Glomerular endothelial cell (primary cell): ENCODE results near the gene ADGRD1. TPM values are rescaled to one million over a fixed set of nuclear protein-coding genes. Genes with fewer than 3 reads are reported as not detected.

Source experiments
- DNase-seq: peaks from one replicate; pipeline ENCODE4 v3.0.0-alpha.2; 2011; ENCODE audit warnings: low read depth, low spot score; ENCODE audit errors: extremely low read depth
- total RNA-seq: library from RNA; depleted of rRNA; stranded (reverse); fragments of >200 nt; gene quantifications from 2 replicates; pipeline ENCODE4 v1.2.3, GENCODE V29; 2015

ADGRD1 gene
- total RNA-seq, 1 donor from 2014 or later: not detected

DNA sequence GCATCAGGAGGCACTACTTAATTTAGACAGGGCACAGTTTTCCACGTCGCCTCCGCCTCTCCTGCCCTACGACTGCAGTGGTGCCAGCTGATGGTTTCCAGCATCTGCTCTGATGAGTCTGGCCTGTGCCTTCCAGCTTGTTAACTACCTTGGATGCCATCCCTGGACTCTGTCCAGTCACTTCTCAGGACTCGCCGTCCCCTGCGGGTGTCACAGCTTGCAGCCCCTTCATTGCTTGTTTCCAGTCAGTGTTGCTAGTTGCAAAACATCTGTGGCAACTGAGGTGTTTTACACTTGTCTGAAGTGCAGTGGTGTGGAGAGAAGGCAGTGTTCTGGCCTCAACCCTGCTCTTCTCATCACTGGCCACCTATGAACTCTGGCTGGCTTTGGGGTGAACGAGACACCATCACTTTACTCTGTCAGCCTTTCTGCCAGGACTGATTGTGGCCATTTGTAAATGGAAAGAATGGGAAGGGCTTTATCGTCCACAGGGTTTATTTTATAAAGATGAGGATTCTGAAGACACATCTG is 8.3 kb downstream of the ADGRD1 start:
- DNase-seq: no peak

DNA sequence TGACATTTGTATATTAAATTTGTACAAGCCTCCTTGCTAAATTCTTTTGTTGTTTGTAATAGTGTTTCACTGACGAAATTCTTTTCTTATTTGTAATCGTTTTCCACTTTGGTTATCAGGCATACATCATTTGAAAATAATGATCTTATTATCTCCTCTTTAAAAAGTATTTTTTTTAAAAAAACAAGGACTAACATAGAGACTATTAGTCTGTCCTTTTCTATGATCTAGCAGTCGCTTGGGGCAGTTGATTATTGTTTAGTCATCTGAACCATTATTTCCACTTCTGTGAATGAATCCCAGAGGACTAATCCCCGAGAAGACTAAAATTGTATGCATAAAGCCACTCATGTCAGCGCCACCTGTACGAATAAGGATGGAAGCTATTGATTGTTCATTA is 11.5 kb downstream of the ADGRD1 start:
- no peak for DNase-seq

DNA sequence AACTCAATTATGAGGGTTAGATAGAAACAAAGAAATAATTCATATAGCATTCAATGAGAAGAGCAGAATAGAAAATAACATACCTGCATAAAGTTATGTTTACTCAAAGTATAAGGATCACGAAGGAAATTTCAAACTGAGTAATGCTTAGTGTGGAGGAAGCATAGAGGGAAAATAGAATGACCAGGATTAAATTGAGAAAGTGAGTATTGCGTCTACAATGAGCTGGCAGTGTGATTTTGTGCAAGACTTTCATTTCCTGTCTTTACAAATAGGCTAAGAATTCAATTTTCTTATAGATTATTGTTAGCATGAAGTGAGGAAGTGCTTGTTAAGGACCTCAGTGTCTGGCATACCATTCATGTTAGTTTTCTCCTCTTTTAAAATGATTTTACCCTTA is 12.0 kb downstream of the ADGRD1 start:
- no peak for DNase-seq

DNA sequence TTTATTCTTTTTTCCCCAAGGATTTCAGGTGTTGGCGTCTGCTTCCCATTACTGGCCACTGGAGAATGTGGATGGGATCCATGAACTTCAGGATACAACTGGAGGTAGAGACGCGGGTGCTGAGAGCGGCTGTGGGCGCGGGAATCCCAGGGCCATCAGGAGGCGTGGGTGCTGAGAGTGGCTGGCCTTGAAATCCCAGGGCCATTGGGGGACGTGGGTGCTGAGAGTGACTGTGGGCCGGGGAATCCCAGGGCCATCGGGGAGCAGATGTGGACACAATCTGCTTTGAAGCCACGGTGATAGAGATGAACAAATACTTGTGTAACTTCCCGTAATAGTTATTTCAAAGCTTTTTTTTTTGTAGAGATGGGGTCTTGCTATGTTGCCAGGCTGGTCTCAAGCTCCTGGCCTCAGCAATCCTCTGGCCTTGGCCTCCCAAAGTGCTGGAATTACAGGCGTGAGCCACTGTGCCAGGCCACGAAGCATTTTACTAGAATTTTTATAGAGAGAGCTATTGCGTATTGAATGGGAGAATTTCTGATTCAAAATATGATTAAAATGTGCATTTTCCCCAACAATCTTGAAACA is 12.8 kb downstream of the ADGRD1 start:
- no peak for DNase-seq

DNA sequence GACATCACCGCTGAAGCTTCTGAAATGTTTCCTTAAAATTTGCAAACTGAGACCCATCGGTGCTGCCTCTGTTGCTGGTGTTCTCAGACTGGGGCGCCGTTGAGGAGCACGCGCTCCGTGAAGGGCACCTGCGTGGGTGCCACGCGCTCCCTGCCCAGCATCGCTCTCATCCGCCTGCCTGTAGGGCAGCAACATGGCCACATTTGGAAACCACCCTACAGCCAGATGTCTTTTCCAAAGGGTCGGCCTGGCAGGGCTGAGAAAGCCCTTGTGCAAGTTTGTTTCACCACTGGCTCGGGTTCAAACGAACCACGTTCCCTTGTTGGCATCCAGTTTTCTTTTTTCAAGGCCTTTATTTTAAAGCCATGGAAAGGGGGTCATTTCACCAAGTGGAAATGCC is 13.9 kb downstream of the ADGRD1 start:
- no peak for DNase-seq

DNA sequence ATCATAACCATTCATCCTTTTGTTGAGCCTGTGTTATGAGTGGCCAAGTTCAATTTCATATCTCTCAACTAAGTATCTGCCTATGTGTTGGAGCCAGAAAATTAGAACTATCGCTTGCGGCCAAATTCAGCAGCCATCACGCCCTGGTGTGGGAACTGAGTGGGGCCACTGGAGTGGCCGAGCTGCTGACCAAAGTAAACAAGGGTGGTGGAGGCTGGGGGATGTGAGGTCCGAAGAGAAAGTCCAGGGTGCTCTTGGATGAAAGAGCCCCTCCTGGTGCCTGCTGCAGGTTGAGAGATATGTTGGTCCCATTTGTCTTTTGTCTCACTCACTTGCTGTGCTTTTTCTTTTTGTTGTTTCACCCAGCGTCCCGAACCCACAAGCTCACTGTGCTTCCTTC is 14.9 kb downstream of the ADGRD1 start:
- no peak for DNase-seq

DNA sequence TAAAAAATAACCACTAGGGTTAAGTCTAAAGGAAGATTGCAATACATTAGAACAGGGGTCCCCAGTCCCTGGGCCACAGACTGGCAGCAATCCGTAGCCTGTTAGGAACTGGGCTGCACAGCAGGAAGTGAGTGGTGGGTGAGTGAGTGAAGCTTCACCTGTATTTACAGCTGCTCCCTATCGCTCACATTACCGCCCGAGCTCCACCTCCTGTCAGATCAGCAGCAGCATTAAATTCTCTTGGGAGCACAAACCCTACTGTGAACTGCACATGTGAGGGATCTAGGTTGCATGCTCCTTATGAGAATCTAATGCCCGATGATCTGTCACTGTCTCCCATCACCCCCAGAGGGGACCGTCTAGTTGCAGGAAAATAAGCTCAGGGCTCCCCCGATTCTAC is 15.5 kb downstream of the ADGRD1 start:
- no peak for DNase-seq

DNA sequence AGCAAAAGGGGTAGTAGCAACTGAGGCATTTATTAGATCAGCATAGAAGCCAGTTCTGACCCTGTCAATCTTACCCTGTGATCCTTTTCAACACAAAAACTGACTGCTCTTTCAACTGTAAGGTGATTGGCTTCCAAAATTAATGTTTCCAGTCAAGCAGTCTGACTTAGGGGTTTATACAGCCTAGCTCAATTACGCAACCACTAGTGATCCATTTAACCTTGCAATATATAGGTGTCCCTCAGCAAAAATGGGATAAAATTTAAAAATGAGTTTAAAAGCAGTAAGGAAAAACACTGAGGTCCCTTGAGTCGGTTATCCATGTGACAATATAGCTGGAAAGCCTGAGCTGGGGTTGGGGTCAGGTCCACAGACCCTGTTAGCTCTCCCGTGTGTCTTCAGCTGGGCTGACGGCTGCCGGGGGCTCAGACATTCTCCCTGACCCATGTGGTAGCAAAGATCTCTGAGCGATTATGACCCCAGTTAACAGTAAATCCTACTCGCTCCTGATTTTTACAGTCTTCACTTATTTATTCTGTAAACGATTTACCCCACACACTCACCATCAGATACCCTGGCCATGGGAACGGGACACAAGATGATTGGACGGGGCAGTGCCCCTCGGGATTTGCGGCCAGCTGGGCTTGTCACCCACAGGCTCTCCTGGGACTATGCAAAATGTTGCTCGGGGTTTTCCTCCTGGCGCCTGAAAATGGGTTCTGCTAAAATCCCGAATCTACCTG is 16.6 kb downstream of the ADGRD1 start:
- DNase-seq: no peak

DNA sequence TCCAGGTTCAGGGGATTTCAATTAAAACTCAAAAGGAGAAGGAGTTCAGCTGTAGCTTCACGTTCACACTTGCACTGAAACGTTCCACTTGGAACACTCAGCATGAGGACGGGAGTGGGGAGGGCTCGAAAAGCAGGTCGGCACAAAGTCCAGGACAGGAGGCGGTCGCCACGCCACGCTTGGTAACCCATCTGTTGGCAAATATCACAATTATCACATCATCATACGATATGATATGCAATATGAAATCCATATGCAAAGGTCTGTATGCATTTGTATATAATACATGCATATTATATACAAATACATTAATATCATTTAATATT is 17.2 kb downstream of the ADGRD1 start:
- DNase-seq: no peak

DNA sequence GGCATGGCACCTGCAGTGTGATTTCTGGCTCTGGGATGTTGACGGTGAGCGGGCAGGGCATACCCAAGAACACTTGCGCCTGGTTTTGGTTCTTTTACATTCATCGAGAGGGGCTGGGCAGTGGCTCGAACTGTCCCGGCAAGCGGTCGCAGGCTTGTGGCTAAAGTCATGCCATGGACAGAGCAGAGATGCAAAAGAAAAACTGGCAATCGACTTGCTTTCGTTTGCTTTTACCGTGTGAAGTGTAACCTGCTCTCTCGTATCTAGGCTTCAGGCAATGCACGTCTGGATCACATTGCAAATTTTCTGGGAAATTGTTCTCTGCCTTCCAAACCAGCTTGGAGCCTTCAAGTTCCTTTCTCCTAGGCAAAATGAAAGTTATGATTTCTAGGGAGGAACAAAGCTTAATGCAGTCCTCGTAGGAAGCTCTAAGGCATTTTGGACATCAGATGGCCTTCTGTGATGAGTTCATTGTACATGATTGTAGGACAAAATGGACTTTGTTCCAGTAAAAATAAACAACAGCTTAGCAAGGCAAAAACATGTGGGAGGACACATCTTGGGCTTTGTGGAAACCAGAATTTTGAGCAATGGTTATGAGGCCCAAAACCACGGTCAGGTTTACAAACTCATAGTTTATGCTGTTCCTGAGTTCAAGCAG is 18.3 kb downstream of the ADGRD1 start:
- no peak for DNase-seq

DNA sequence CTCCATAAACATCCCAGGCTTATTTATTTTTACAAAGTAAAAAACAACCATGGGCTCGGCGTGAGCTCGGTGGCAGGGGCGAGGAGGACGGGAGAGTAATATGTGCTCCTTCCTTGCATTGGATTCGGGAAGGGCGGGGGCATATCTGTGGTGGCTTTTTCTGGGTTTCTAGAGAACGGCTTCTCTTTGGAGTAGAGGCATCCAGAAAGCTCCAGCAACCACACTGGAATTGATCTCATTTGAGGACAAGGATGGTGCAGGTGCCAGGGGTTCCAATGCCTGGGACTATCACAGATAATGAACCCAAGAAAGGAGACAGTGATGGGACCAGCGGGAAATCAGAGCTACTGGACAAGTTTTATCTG is 18.9 kb downstream of the ADGRD1 start:
- DNase-seq: no peak

DNA sequence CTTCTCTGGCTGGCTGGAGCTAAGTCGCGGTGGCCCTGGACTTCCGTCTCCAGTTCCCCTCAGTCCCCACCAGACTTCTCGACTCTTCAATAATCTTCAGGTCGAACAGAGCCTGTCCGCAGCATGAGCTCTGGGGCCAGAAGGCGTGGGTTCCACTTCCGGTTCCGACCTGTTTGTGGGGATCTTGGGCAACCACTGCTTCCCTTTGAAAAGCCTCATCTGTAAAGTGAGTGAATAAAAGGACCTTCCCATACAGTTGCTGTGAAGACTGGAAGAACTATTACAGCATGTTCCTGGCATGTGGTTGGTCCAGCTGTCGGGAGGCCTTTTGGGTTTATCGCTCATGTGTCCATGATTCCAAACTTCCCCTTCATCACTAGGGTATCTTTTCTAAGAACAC is 19.4 kb downstream of the ADGRD1 start:
- no peak for DNase-seq

DNA sequence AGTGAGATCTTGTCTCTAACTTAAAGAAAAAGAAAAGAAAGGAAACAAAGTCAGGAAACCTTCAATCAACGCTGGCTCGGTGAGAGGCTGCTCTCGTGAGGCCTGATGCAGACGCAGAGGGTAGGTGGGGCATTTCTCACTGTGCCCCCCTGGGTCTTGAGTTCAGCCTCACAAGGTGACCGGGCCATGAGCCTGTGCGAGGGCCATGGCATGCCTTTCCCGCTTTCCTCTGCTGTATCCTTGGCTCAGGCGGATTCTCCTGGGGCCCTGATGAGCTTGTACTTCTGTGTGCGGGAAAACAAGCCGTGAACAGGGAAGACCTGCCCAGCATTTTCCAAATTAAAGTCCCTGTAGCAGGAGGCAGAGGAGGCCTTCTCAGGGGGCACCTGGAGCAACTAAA is 20.2 kb downstream of the ADGRD1 start:
- no peak for DNase-seq

DNA sequence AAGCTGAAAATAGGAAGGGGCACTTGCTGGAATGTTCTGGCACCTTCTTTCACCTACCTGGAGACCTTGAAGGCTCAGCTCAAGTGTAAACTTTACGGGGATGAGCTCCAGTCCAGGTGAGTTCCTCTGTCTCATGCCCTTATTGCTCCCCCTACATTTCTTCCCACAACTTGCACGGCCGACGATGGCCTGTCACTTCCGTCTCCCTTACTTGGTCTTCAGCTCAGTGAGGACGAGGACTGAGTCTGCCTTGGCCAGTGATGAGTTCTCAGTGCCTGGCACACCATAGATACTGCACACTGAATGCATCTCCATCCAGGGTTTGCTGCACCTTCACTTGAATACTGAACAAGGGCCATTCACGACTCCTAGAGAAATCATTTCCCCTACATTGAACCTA is 21.4 kb downstream of the ADGRD1 start:
- no peak for DNase-seq

DNA sequence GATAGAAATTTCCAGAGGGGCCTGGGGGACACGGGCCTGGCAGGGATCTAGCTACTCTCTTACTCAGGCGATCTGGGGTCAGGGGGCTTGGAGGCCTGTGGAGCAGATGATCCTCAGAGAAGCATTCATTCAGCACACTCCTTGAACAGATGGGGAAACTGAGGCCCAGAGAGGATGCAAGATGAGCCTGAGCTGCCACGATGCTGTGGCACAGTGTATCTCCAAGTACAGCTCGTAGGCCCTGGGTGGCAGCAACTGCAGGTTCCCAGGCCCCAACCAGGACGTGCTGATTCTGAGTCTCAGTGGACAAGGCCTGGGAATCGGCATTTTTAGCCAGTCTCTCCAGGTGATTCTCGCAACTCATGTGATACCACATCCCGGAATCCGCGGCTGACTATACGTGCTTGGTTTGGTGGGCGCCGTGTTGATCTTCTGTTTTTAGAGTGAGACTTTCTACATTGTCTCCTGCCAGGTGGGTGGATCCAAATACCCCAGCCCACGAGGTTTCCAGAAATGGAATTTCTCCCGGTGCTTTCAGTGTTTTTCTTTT is 22.5 kb downstream of the ADGRD1 start:
- no peak for DNase-seq

DNA sequence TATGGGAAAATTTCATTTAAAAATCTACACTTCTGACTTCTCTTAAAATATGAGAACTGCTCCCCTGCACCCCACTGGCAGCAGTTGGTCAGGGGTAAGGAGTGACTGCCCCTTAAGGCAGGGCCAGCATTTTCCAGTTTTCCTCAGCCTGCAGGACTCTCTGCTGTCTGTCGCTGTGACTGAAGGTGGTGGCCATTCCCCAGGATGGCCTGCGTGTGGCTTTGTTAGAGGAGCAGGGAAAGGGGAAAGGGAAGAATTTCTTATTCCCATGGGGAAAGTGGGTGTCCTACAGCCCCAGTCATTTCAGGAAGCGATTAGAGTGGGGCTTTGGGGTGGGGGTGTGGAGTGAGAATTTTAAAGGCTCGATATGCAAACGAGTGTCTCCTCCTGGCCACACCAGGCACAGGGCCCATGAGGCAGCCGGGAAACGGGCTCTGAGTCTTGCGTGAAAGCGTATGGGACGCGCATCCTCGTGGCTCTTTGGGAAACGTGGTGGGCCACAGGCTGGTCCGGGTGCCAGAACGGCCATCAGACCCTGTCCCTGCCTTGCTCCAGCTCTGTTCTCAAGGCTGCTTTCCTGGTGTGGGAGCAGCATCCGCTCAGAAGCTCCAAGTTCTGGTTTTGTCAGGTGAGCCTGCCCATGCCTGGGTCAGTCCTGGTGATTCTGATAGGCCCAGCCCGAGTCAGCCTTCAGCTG is 23.5 kb downstream of the ADGRD1 start:
- DNase-seq: no peak

DNA sequence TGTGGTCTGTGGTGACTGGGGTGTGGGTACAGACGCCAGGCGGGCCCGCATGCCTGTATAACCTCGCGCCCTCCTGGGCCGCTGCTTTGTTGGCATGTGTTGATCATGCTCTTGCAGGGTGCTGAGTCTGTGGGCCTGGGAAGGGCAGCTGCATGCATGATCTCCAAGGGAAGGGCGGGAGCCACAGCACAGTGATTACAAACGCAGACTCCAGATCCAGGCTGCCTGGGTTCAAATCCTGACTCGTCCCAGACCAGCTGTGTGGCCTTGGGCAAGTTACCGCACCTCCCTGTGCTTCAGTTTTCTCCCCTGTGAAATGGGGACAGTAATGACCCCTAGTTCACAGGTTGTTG is 24.0 kb downstream of the ADGRD1 start:
- DNase-seq: no peak

DNA sequence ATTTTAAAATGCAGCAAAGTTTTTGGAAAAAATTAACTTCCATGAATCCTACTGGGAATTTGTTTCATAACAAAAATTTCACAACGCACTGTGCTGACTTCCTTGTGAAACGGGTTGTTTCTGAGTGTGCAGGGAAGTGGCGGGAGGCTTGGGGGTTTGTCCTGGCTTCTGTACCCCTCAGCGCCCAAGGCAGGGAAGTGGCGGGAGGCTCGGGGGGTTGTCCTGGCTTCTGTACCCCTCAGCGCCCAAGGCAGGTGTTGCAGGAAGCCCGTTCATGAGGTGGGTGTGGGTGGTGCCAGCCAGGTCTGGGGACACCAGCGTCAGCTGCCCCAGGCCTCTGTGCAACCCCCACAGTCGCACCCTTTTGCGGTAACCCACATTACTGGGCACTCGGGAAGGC is 25.1 kb downstream of the ADGRD1 start:
- DNase-seq: no peak

DNA sequence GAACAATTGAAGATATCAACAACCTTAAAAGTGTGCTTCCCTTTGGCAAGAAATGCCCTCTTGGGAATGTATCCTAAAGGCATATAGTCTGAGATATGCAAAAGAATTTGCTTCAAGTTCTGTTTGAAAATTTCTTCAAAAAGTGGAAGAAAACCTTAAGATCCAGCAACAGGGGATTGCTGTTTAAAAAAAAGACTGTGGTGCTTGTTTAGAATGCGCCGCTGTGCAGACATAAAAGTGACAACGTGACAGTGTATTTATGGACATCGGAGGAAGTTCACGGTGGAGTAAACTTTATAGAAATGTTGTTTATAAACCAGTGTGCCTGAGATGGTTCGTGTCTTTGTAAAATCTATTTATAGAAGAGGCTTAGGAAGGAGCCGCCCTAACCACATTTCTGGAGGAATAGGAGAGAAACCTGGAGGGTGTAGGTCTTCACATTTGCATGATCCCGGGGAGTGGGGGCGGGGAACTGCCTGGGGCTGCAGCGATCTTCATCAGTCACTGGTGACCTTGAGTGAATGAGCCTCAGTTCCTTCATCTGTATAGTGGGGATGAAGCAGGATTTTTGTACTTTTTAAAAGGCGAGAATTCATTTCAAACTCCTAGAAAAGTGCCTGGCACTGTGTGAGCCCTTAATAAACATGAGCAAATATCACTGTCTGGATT is 27.5 kb downstream of the ADGRD1 start:
- DNase-seq: no peak

DNA sequence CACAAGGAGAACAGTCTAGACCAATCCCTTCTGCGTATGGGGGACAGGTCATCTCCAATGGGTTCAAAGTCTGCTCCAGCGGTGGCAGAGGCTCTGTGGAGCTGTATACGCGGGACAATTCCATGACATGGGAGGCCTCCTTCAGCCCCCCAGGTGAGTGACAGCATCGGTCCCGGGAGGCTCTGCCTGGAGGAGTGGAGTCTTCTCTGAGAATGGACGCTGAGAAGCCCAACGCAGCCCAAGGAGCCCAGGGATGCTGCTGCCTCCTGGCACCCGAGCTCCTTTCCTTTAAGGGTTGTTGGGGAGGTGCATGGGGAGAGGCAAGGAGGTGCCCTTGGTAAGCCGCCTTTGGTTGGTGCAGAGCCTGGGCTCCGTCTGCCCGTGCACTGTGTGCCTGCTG is 28.2 kb downstream of the ADGRD1 start:
- DNase-seq: no peak
